GM12801 (cell line): ENCODE data around the gene SPDYE16.

Source experiments
- CTCF ChIP-seq: IDR thresholded peaks from one replicate; pipeline ENCODE4 v1.5.1; 2011; ENCODE audit warnings: control low read depth; ENCODE audit not compliant: insufficient read length; ENCODE audit errors: extremely low read depth

The SPDYE16 gene

GRCh38 chr7:76507723-76508406 lies 35.2 kb downstream of the SPDYE16 start:
- no peak for TF ChIP-seq CTCF

GRCh38 chr7:76506081-76506440 lies 37.0 kb downstream of the SPDYE16 start:
- TF ChIP-seq CTCF: no peak

GRCh38 chr7:76505168-76506080 lies 37.7 kb downstream of the SPDYE16 start:
- TF ChIP-seq CTCF: no peak
